ENCODE measurements around the gene SLC31A2.

The SLC31A2 gene

GRCh38 chr9:113164536-113165300 is 13.9 kb downstream of the SLC31A2 start:
- no peak overlapping the region for H3K27ac ChIP-seq (ENCODE audit: low read depth in 2 of 2, low read length in 2 of 2)
- H3K36me3 ChIP-seq (ENCODE audit: control insufficient read depth in 2 of 2, insufficient read depth in 2 of 2, low read length in 2 of 2), result peaks cover 73 to 80% of the 10 kb centered on the region in 2 donors
- H3K9me3 ChIP-seq (ENCODE audit: control insufficient read depth in 2 of 2, low read length in 2 of 2), result no peaks in the 10 kb centered on the region
- no peaks in the 10 kb centered on the region for H3K27me3 ChIP-seq (ENCODE audit: control insufficient read depth in 2 of 2, insufficient read depth in 2 of 2, low read length in 2 of 2)
- H3K4me1 ChIP-seq (ENCODE audit: control insufficient read depth in 2 of 2, insufficient read depth in 2 of 2, low read length in 2 of 2), result no peaks in the 10 kb centered on the region
- H3K4me3 ChIP-seq (ENCODE audit: low read length in 2 of 2), result no peak overlapping the region
- no peak overlapping the region for H3K9ac ChIP-seq (ENCODE audit: low read depth in 1 of 2, low read length in 2 of 2)

DNA sequence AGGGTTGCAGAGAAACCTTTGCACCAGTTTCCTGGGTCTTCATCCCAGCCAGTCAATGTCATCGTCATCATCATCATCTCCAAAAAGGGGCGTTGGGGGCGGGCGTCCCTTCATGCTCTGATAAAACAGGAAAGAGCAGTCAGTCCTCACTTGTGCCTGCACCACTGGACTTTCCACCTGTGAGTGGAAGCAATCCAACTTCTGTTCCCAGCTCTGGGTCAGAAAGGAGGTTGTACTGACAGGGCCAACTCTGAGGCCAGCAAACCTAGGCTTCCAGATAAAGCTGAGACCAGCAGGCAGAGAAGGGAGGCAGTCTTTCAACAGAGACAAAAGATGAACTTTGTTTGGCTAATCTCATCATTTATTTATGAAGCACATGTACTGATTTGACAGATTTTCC is 15.2 kb downstream of the SLC31A2 start:
- no peak overlapping the region for H3K4me3 ChIP-seq (ENCODE audit: low read length in 2 of 2)
- no peak overlapping the region for H3K27ac ChIP-seq (ENCODE audit: low read depth in 2 of 2, low read length in 2 of 2)
- no peaks in the 10 kb centered on the region for H3K27me3 ChIP-seq (ENCODE audit: control insufficient read depth in 2 of 2, insufficient read depth in 2 of 2, low read length in 2 of 2)
- peaks cover 80 to 89% of the 10 kb centered on the region in 2 donors for H3K36me3 ChIP-seq (ENCODE audit: control insufficient read depth in 2 of 2, insufficient read depth in 2 of 2, low read length in 2 of 2)
- no peaks in the 10 kb centered on the region for H3K9me3 ChIP-seq (ENCODE audit: control insufficient read depth in 2 of 2, low read length in 2 of 2)
- H3K9ac ChIP-seq (ENCODE audit: low read depth in 1 of 2, low read length in 2 of 2), result no peak overlapping the region
- no peaks in the 10 kb centered on the region for H3K4me1 ChIP-seq (ENCODE audit: control insufficient read depth in 2 of 2, insufficient read depth in 2 of 2, low read length in 2 of 2)

DNA sequence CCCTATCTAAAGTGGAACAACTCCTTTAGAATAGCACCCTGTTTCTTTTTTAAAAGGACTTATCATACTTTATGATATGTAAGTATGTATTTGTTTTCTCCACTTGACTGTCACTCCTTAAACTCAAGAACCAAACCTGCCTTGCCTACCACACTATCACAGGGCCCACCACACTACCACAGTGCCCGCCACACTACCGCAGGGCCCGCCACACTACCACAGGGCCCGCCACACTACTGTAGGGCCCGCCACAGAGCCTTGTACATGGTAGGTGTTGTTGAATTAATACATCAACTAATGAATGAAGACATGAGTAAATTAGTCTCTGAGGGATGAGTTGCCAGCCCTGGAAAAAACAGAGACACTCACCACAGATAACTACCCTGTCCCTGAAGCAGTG is 18.0 kb downstream of the SLC31A2 start:
- Histone ChIP-seq H3K9ac (ENCODE audit: low read depth in 1 of 2, low read length in 2 of 2) (no peak overlapping the region), H3K4me1 (ENCODE audit: control insufficient read depth in 2 of 2, insufficient read depth in 2 of 2, low read length in 2 of 2) (no peaks in the 10 kb centered on the region), H3K4me3 (ENCODE audit: low read length in 2 of 2) (no peak overlapping the region), H3K36me3 (ENCODE audit: control insufficient read depth in 2 of 2, insufficient read depth in 2 of 2, low read length in 2 of 2) (peaks cover 80 to 88% of the 10 kb centered on the region in 2 donors), H3K27ac (ENCODE audit: low read depth in 2 of 2, low read length in 2 of 2) (no peak overlapping the region), H3K9me3 (ENCODE audit: control insufficient read depth in 2 of 2, low read length in 2 of 2) (no peaks in the 10 kb centered on the region), H3K27me3 (ENCODE audit: control insufficient read depth in 2 of 2, insufficient read depth in 2 of 2, low read length in 2 of 2) (no peaks in the 10 kb centered on the region)

DNA sequence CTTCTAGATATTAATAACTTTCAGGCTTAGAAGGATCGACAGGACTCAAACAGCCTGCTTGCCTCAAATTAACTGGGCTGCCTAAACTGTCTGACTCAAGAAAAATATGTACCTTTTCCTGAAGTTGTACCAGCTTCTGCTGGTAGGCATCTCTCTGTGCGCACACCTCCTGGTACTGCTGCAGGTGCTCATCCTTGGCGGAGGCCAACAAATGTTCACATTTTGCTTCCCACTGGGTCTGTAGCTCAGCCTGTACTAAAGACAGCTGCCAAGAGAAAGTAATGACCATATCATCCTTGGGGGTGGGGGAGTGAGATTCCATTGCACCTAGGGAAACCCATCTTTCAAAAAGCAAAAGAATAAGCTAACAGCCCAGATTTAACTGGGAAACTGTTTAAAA is 22.5 kb downstream of the SLC31A2 start:
- Histone ChIP-seq H3K4me3 (ENCODE audit: low read length in 2 of 2) (no peak overlapping the region), H3K27me3 (ENCODE audit: control insufficient read depth in 2 of 2, insufficient read depth in 2 of 2, low read length in 2 of 2) (no peaks in the 10 kb centered on the region), H3K9me3 (ENCODE audit: control insufficient read depth in 2 of 2, low read length in 2 of 2) (no peaks in the 10 kb centered on the region), H3K36me3 (ENCODE audit: control insufficient read depth in 2 of 2, insufficient read depth in 2 of 2, low read length in 2 of 2) (peaks cover 80 to 83% of the 10 kb centered on the region in 2 donors), H3K9ac (ENCODE audit: low read depth in 1 of 2, low read length in 2 of 2) (no peak overlapping the region), H3K27ac (ENCODE audit: low read depth in 2 of 2, low read length in 2 of 2) (no peak overlapping the region), H3K4me1 (ENCODE audit: control insufficient read depth in 2 of 2, insufficient read depth in 2 of 2, low read length in 2 of 2) (no peaks in the 10 kb centered on the region)

GRCh38 chr9:113176803-113177202 is 26.0 kb downstream of the SLC31A2 start:
- H3K4me1 ChIP-seq (ENCODE audit: control insufficient read depth in 2 of 2, insufficient read depth in 2 of 2, low read length in 2 of 2), result no peaks in the 10 kb centered on the region
- H3K9me3 ChIP-seq (ENCODE audit: control insufficient read depth in 2 of 2, low read length in 2 of 2), result no peaks in the 10 kb centered on the region
- no peak overlapping the region for H3K9ac ChIP-seq (ENCODE audit: low read depth in 1 of 2, low read length in 2 of 2)
- peaks cover 70 to 71% of the 10 kb centered on the region in 2 donors for H3K36me3 ChIP-seq (ENCODE audit: control insufficient read depth in 2 of 2, insufficient read depth in 2 of 2, low read length in 2 of 2)
- no peaks in the 10 kb centered on the region for H3K27me3 ChIP-seq (ENCODE audit: control insufficient read depth in 2 of 2, insufficient read depth in 2 of 2, low read length in 2 of 2)
- no peak overlapping the region for H3K4me3 ChIP-seq (ENCODE audit: low read length in 2 of 2)
- H3K27ac ChIP-seq (ENCODE audit: low read depth in 2 of 2, low read length in 2 of 2), result no peak overlapping the region

- H3K36me3 ChIP-seq (ENCODE audit: control insufficient read depth in 2 of 2, insufficient read depth in 2 of 2, low read length in 2 of 2), result peaks cover 74 to 75% of the 10 kb centered on the region in 2 donors
These were observed 26.4 kb downstream of the SLC31A2 start for GRCh38 chr9:113177251-113177650.

GRCh38 chr9:113178087-113178486 is 27.3 kb downstream of the SLC31A2 start:
- Histone ChIP-seq H3K36me3 (ENCODE audit: control insufficient read depth in 2 of 2, insufficient read depth in 2 of 2, low read length in 2 of 2) (peaks cover 74 to 75% of the 10 kb centered on the region in 2 donors), H3K27me3 (ENCODE audit: control insufficient read depth in 2 of 2, insufficient read depth in 2 of 2, low read length in 2 of 2) (no peaks in the 10 kb centered on the region), H3K4me1 (ENCODE audit: control insufficient read depth in 2 of 2, insufficient read depth in 2 of 2, low read length in 2 of 2) (no peaks in the 10 kb centered on the region), H3K9me3 (ENCODE audit: control insufficient read depth in 2 of 2, low read length in 2 of 2) (no peaks in the 10 kb centered on the region), H3K27ac (ENCODE audit: low read depth in 2 of 2, low read length in 2 of 2) (no peak overlapping the region), H3K9ac (ENCODE audit: low read depth in 1 of 2, low read length in 2 of 2) (no peak overlapping the region), H3K4me3 (ENCODE audit: low read length in 2 of 2) (no peak overlapping the region)

More at GRCh38 chr9:113177251-113177650, 26.4 kb downstream of the SLC31A2 start:
- H3K4me3 ChIP-seq (ENCODE audit: low read length in 2 of 2), result no peak overlapping the region
- no peaks in the 10 kb centered on the region for H3K4me1 ChIP-seq (ENCODE audit: control insufficient read depth in 2 of 2, insufficient read depth in 2 of 2, low read length in 2 of 2)
- no peaks in the 10 kb centered on the region for H3K27me3 ChIP-seq (ENCODE audit: control insufficient read depth in 2 of 2, insufficient read depth in 2 of 2, low read length in 2 of 2)
- no peaks in the 10 kb centered on the region for H3K9me3 ChIP-seq (ENCODE audit: control insufficient read depth in 2 of 2, low read length in 2 of 2)
- no peak overlapping the region for H3K27ac ChIP-seq (ENCODE audit: low read depth in 2 of 2, low read length in 2 of 2)
- no peak overlapping the region for H3K9ac ChIP-seq (ENCODE audit: low read depth in 1 of 2, low read length in 2 of 2)

DNA sequence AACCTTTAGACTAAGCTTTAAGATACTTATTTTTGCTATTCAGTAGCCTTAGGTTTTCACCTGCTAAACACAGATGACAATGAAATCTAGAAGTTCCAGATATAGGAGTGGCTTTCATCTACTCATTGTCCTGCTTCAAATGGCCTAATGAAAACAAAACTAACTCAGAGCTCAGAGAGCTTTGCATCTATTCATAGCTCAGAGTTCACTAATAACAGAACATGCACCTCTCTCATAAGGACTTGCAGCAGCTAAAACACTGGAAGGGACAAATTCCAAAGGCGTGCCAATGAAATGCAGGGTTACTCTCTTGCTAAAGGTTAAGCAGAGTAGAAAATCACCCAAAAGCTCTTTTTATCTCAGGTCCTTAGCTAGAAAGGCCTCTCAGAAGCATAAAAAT is 29.0 kb downstream of the SLC31A2 start:
- no peak overlapping the region for H3K27ac ChIP-seq (ENCODE audit: low read depth in 2 of 2, low read length in 2 of 2)
- peaks cover 72 to 76% of the 10 kb centered on the region in 2 donors for H3K36me3 ChIP-seq (ENCODE audit: control insufficient read depth in 2 of 2, insufficient read depth in 2 of 2, low read length in 2 of 2)
- no peaks in the 10 kb centered on the region for H3K9me3 ChIP-seq (ENCODE audit: control insufficient read depth in 2 of 2, low read length in 2 of 2)
- H3K4me3 ChIP-seq (ENCODE audit: low read length in 2 of 2), result no peak overlapping the region
- H3K27me3 ChIP-seq (ENCODE audit: control insufficient read depth in 2 of 2, insufficient read depth in 2 of 2, low read length in 2 of 2), result no peaks in the 10 kb centered on the region
- H3K9ac ChIP-seq (ENCODE audit: low read depth in 1 of 2, low read length in 2 of 2), result no peak overlapping the region
- H3K4me1 ChIP-seq (ENCODE audit: control insufficient read depth in 2 of 2, insufficient read depth in 2 of 2, low read length in 2 of 2), result no peaks in the 10 kb centered on the region

DNA sequence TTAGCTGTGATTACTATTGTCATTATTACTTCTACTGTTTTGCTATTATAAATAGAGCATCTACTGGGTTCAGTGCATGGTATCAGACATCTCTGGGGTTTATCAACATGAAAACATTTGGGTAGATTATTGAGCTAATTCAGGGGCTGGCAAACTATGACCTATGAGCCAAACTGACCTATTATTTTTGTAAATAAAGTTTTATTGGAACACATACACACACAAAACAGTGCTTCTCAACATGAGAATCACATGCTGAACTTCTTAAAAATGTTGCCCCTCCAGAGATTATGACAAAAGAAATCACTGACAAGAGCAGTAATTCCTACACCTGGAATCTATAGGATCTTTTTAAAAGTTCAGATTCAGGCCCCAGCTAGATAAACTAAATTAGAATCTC is 30.4 kb downstream of the SLC31A2 start:
- Histone ChIP-seq H3K9ac (ENCODE audit: low read depth in 1 of 2, low read length in 2 of 2) (no peak overlapping the region), H3K4me3 (ENCODE audit: low read length in 2 of 2) (no peak overlapping the region), H3K36me3 (ENCODE audit: control insufficient read depth in 2 of 2, insufficient read depth in 2 of 2, low read length in 2 of 2) (peaks cover 76 to 78% of the 10 kb centered on the region in 2 donors), H3K4me1 (ENCODE audit: control insufficient read depth in 2 of 2, insufficient read depth in 2 of 2, low read length in 2 of 2) (no peaks in the 10 kb centered on the region), H3K9me3 (ENCODE audit: control insufficient read depth in 2 of 2, low read length in 2 of 2) (no peaks in the 10 kb centered on the region), H3K27me3 (ENCODE audit: control insufficient read depth in 2 of 2, insufficient read depth in 2 of 2, low read length in 2 of 2) (no peaks in the 10 kb centered on the region), H3K27ac (ENCODE audit: low read depth in 2 of 2, low read length in 2 of 2) (no peak overlapping the region)

GRCh38 chr9:113183956-113184488 is 33.2 kb downstream of the SLC31A2 start:
- Histone ChIP-seq H3K27me3 (ENCODE audit: control insufficient read depth in 2 of 2, insufficient read depth in 2 of 2, low read length in 2 of 2) (no peaks in the 10 kb centered on the region), H3K27ac (ENCODE audit: low read depth in 2 of 2, low read length in 2 of 2) (no peak overlapping the region), H3K9me3 (ENCODE audit: control insufficient read depth in 2 of 2, low read length in 2 of 2) (no peaks in the 10 kb centered on the region), H3K4me1 (ENCODE audit: control insufficient read depth in 2 of 2, insufficient read depth in 2 of 2, low read length in 2 of 2) (no peaks in the 10 kb centered on the region), H3K9ac (ENCODE audit: low read depth in 1 of 2, low read length in 2 of 2) (no peak overlapping the region), H3K4me3 (ENCODE audit: low read length in 2 of 2) (no peak overlapping the region), H3K36me3 (ENCODE audit: control insufficient read depth in 2 of 2, insufficient read depth in 2 of 2, low read length in 2 of 2) (peaks cover 79 to 80% of the 10 kb centered on the region in 2 donors)

Data from mucosa of rectum (tissue), 2 donors.